Smooth muscle cell of the umbilical artery (primary cell): ENCODE results near the gene SMIM17. TPM values are rescaled to one million over a fixed set of nuclear protein-coding genes. Genes with fewer than 3 reads are reported as not detected.

Experiments
- total RNA-seq: library from RNA; depleted of rRNA; stranded (reverse); fragments of >200 nt; gene quantifications from 2 replicates; pipeline ENCODE4 v1.2.3, GENCODE V29; 2014

Gene SMIM17
- 0.32 TPM in 1 of 2 replicates, not detected in the other for total RNA-seq

GRCh38 chr19:56642711-56643459 is at the start of gene SMIM17:
TSS of gene SMIM17 (plus strand) at chr19:56643159. CDS start at chr19:56645668, 2,509 bp downstream.

GRCh38 chr19:56594783-56595547 is 48.0 kb upstream of the SMIM17 start, which contains the start of gene ZNF71:
TSS of gene ZNF71 (plus strand) at chr19:56595302. CDS start at chr19:56601559, 6,257 bp downstream.

GRCh38 chr19:56671613-56671994 is 28.6 kb downstream of the SMIM17 start, which contains the start of gene ZNF835:
TSS of gene ZNF835 (minus strand) at chr19:56671757. CDS start at chr19:56665198, 6,559 bp downstream.

Other genes starting within 250 kb of the SMIM17 start
- gene ZNF582, start 249.6 kb upstream of the SMIM17 start, total RNA-seq = 3.0 and 3.9 TPM in 2 replicates
- 6.6 and 7.4 TPM in 2 replicates for gene ZNF583, start 238.8 kb upstream of the SMIM17 start, total RNA-seq
- gene ZNF667, start 165.8 kb upstream of the SMIM17 start, total RNA-seq = 9.2 and 10.0 TPM in 2 replicates
- gene ZNF471, start 135.3 kb upstream of the SMIM17 start, total RNA-seq = 5.3 and 9.1 TPM in 2 replicates
- gene ZFP28, start 104.2 kb upstream of the SMIM17 start, total RNA-seq = 9.5 and 14.3 TPM in 2 replicates
- gene ZNF470, start 75.7 kb upstream of the SMIM17 start, total RNA-seq = 9.5 and 12.2 TPM in 2 replicates
- gene ZNF71, start 47.9 kb upstream of the SMIM17 start, total RNA-seq = 7.7 and 10.5 TPM in 2 replicates
- 0.09 and 0.30 TPM in 2 replicates for gene ZNF835, start 28.6 kb downstream of the SMIM17 start, total RNA-seq
- gene PEG3, start 197.6 kb downstream of the SMIM17 start, total RNA-seq = 0.65 and 0.89 TPM in 2 replicates
- gene ZIM2, start 197.6 kb downstream of the SMIM17 start, total RNA-seq = not detected in 2 replicates